ENCODE results near the gene ADGRE1. TPM values are rescaled to one million over a fixed set of nuclear protein-coding genes. Genes with fewer than 3 reads are reported as not detected.

Gene ADGRE1
- polyA plus RNA-seq, 1 donor from 2014 or later: not detected

- Histone ChIP-seq H3K27me3 (ENCODE audit: insufficient read depth, low read depth, low read length) (no peaks in the 10 kb centered on the region), H3K9me2 (ENCODE audit: insufficient read depth, low read length) (no peaks in the 10 kb centered on the region), H3K9ac (ENCODE audit: low read length) (no peak overlapping the region), H3K4me2 (ENCODE audit: low read length) (no peak overlapping the region), H3K4me3 (ENCODE audit: low read length) (no peak overlapping the region), H3K36me3 (ENCODE audit: insufficient read depth, low read length) (no peaks in the 10 kb centered on the region), H3F3A (ENCODE audit: insufficient read depth, low read length, poor library complexity, severe bottlenecking) (no peaks in the 10 kb centered on the region), H3K79me2 (replicated peaks; ENCODE audit: insufficient read depth, low read length) (no peaks in the 10 kb centered on the region), H2AFZ (ENCODE audit: low read depth, low read length) (no peak overlapping the region), H4K20me1 (ENCODE audit: insufficient read depth) (no peaks in the 10 kb centered on the region), H3K27ac (ENCODE audit: low read length) (no peak overlapping the region), H3K9me3 (ENCODE audit: low read length) (peaks cover 7% of the 10 kb centered on the region)
- no peak for TF ChIP-seq TAF1 (IDR thresholded peaks at IDR 0.05; ENCODE audit: low read depth)
- no peak for TF ChIP-seq CTCF (IDR thresholded peaks at IDR 0.05; ENCODE audit: poor library complexity, severe bottlenecking)
- no peak for TF ChIP-seq SMC3 (conservative IDR thresholded peaks at IDR 0.05; ENCODE audit: poor library complexity)
- TF ChIP-seq POLR2AphosphoS5 (IDR thresholded peaks at IDR 0.05): no peak
- no peak for TF ChIP-seq MXI1 (conservative IDR thresholded peaks at IDR 0.05; ENCODE audit: poor library complexity, severe bottlenecking)
- TF ChIP-seq EP300 (conservative IDR thresholded peaks at IDR 0.05; ENCODE audit: poor library complexity, severe bottlenecking): no peak
- no peak for TF ChIP-seq EZH2 (IDR thresholded peaks at IDR 0.05; ENCODE audit: borderline replicate concordance, insufficient read depth, low read length, poor library complexity, severe bottlenecking)
- TF ChIP-seq REST (IDR thresholded peaks at IDR 0.05; ENCODE audit: borderline replicate concordance): no peak
- no peak for TF ChIP-seq RAD21 (conservative IDR thresholded peaks at IDR 0.05)
Observed at GRCh38 chr19:6890938-6891337, 3.6 kb downstream of the ADGRE1 start.

DNA sequence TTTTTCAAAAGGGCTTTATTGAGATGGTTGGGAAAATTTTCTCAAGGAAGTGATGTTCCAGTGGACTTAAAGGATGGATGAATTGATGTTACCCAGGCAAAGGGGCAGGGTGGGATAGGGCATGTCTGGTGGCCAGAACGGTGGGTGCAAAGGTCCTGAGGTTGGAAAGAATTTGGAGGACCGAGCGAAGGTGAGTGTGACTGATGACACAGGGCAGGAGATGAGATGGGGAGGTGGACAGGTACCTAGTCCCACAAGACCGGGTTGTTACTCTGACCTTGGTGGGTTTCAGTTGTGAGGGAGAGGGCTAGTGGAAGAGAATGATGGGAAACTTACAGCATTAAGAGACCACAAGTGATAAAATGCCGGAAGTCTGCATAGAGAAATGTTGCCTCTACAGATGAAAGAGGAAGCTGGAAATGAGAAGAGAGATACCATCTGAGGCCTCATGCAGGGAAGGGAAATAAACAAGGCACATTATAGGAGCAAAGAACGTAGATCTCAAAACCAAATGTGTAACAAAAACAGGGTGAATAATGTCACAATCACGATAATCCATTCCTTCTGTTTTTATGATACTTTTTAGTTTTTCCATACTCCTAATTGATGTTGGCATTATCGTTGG lies 4.5 kb downstream of the ADGRE1 start:
- Histone ChIP-seq H3K27ac (ENCODE audit: low read length) (no peak overlapping the region), H3K4me2 (ENCODE audit: low read length) (no peak overlapping the region), H3K36me3 (ENCODE audit: insufficient read depth, low read length) (no peaks in the 10 kb centered on the region), H2AFZ (ENCODE audit: low read depth, low read length) (no peak overlapping the region), H3K9me3 (ENCODE audit: low read length) (peaks cover 7% of the 10 kb centered on the region), H3K9ac (ENCODE audit: low read length) (no peak overlapping the region), H3K79me2 (replicated peaks; ENCODE audit: insufficient read depth, low read length) (no peaks in the 10 kb centered on the region), H3K4me3 (ENCODE audit: low read length) (no peak overlapping the region), H3F3A (ENCODE audit: insufficient read depth, low read length, poor library complexity, severe bottlenecking) (no peaks in the 10 kb centered on the region), H4K20me1 (ENCODE audit: insufficient read depth) (no peaks in the 10 kb centered on the region), H3K9me2 (ENCODE audit: insufficient read depth, low read length) (no peaks in the 10 kb centered on the region), H3K27me3 (ENCODE audit: insufficient read depth, low read depth, low read length) (no peaks in the 10 kb centered on the region)
- no peak for TF ChIP-seq POLR2AphosphoS5 (IDR thresholded peaks at IDR 0.05)
- TF ChIP-seq EZH2 (IDR thresholded peaks at IDR 0.05; ENCODE audit: borderline replicate concordance, insufficient read depth, low read length, poor library complexity, severe bottlenecking): no peak
- no peak for TF ChIP-seq MXI1 (conservative IDR thresholded peaks at IDR 0.05; ENCODE audit: poor library complexity, severe bottlenecking)
- no peak for TF ChIP-seq REST (IDR thresholded peaks at IDR 0.05; ENCODE audit: borderline replicate concordance)
- no peak for TF ChIP-seq CTCF (IDR thresholded peaks at IDR 0.05; ENCODE audit: poor library complexity, severe bottlenecking)
- TF ChIP-seq RAD21 (conservative IDR thresholded peaks at IDR 0.05): no peak
- TF ChIP-seq SMC3 (conservative IDR thresholded peaks at IDR 0.05; ENCODE audit: poor library complexity): no peak
- TF ChIP-seq TAF1 (IDR thresholded peaks at IDR 0.05; ENCODE audit: low read depth): no peak
- no peak for TF ChIP-seq EP300 (conservative IDR thresholded peaks at IDR 0.05; ENCODE audit: poor library complexity, severe bottlenecking)
